Measurements from ENCODE around the gene RBMS2. TPM values are rescaled to one million over a fixed set of nuclear protein-coding genes. Genes with fewer than 3 reads are reported as not detected.

RBMS2 gene
- total RNA-seq, 2 donors from 2014 or later, result 33.4 to 40.2 TPM

GRCh38 chr12:56521209-56521589, 421 bp upstream of the RBMS2 start:
- no peaks in the 10 kb centered on the region for H3K36me3 ChIP-seq
- ATAC-seq (ENCODE audit: insufficient number of reproducible peaks, low FRiP score, low read depth) (no peak), DNase-seq (ENCODE audit: low spot score) (no peak)
- no peaks in the 10 kb centered on the region for H3K9me3 ChIP-seq
- H3K4me3 ChIP-seq, result peak overlapping the region; percentile 79
- TF ChIP-seq, protein P1, sequence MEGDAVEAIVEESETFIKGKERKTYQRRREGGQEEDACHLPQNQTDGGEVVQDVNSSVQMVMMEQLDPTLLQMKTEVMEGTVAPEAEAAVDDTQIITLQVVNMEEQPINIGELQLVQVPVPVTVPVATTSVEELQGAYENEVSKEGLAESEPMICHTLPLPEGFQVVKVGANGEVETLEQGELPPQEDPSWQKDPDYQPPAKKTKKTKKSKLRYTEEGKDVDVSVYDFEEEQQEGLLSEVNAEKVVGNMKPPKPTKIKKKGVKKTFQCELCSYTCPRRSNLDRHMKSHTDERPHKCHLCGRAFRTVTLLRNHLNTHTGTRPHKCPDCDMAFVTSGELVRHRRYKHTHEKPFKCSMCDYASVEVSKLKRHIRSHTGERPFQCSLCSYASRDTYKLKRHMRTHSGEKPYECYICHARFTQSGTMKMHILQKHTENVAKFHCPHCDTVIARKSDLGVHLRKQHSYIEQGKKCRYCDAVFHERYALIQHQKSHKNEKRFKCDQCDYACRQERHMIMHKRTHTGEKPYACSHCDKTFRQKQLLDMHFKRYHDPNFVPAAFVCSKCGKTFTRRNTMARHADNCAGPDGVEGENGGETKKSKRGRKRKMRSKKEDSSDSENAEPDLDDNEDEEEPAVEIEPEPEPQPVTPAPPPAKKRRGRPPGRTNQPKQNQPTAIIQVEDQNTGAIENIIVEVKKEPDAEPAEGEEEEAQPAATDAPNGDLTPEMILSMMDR (IDR thresholded peaks at IDR 0.05), result no peak
- peaks cover 32 to 48% of the 10 kb centered on the region in 2 donors for H3K4me1 ChIP-seq (ENCODE audit: control insufficient read depth in 1 of 2, low read depth in 2 of 2)
- H3K27ac ChIP-seq, result peak overlapping the region; percentile 68 to 92
- no peaks in the 10 kb centered on the region for H3K27me3 ChIP-seq (replicated peaks; ENCODE audit: insufficient read depth)

DNA sequence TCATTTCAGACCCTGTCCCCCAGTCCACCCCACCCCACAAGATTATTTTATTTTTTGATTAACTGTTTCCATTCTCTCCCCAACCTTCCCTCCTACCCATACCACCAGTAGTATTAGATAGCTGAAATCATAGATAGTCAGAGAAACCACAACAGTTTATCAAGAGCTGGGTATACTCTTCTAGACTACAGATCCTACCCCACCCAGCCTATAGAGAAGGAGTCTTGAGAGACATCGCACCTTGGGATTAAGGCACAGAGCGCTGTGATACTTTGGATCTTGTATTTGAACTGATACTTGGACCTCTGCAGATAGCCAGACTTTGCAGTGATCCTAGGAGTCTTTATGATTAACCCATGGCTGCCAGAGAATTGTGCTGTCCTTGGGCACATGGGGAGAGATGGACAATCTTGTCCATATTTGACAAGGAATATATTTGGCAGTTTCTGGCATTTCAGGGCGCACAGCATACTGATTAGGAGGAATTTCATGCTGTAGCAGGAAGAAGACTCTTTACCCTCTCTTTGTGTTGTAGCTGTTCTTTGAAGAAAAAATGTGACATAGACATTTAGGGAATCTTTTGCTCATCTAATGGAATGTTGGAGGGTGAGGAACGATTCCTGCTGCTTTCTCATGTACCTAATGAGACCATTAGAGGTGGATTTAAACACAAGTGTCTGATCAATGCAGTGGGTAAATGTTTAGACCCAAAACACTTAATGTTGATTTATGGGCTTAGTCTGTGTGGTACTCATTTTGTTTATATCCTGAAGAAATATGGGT, 982 bp downstream of the RBMS2 start:
- Histone ChIP-seq H3K27ac (peak overlapping the region; percentile 68 to 92), H3K4me1 (ENCODE audit: control insufficient read depth in 1 of 2, low read depth in 2 of 2) (peaks cover 33 to 57% of the 10 kb centered on the region in 2 donors)
- ATAC-seq (ENCODE audit: insufficient number of reproducible peaks, low FRiP score, low read depth), result no peak

DNA sequence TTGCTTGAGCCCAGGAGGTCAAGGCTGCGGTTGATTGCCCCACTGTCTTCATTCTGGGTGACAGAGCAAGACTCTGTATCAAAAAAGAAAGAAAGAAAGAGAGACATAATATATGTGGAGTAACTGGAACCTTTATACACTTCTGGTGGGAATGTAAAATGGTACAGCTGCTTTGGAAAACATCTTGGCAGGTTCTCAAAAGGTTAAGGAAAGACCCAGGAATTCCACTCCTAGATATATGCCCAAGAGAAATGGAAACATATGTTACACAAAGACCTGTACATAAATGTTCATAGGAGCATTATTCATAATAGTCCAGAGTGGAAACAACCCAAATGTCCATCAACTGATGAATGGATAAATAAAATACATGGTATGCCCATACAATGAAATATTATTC, 7.2 kb downstream of the RBMS2 start:
- ATAC-seq (ENCODE audit: insufficient number of reproducible peaks, low FRiP score, low read depth), result no peak
- H3K4me1 ChIP-seq (ENCODE audit: control insufficient read depth in 1 of 2, low read depth in 2 of 2), result peaks cover 16 to 47% of the 10 kb centered on the region in 2 donors
- H3K9me3 ChIP-seq, result no peaks in the 10 kb centered on the region
- no peak for DNase-seq (ENCODE audit: low spot score)
- TF ChIP-seq, protein P1 (IDR thresholded peaks at IDR 0.05), result no peak
- peak overlapping the region; percentile 14 to 20 for H3K27ac ChIP-seq
- no peak overlapping the region for H3K4me3 ChIP-seq
- no peaks in the 10 kb centered on the region for H3K36me3 ChIP-seq
- no peaks in the 10 kb centered on the region for H3K27me3 ChIP-seq (replicated peaks; ENCODE audit: insufficient read depth)

More for the DNA sequence above, 982 bp downstream of the RBMS2 start:
- no peaks in the 10 kb centered on the region for H3K27me3 ChIP-seq (replicated peaks; ENCODE audit: insufficient read depth)
- H3K36me3 ChIP-seq, result no peaks in the 10 kb centered on the region
- H3K9me3 ChIP-seq, result no peaks in the 10 kb centered on the region
- TF ChIP-seq, protein P1 (IDR thresholded peaks at IDR 0.05), result no peak
- H3K4me3 ChIP-seq, result peak overlapping the region; percentile 79
- no peak for DNase-seq (ENCODE audit: low spot score)

DNA sequence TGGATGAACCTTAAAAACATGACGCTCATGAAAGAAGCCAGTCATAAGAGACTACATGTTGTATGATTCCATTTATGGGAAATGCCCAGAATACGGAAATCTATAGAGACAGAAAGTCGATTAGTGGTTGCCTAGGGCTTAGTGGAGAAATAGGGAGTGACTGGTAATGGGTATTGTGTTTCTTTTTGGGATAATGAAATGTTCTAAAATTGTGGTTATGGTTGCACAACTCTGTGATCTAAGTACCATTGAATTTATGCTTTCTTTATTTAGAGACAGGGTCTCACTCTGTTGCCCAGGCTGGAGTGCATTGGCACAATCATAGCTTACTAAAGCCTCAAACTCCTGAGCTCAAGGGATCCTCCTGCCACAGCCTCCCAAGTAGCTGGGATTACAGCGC, 8.0 kb downstream of the RBMS2 start:
- Histone ChIP-seq H3K36me3 (no peaks in the 10 kb centered on the region), H3K27ac (no peak overlapping the region), H3K4me3 (no peak overlapping the region), H3K27me3 (replicated peaks; ENCODE audit: insufficient read depth) (no peaks in the 10 kb centered on the region), H3K9me3 (no peaks in the 10 kb centered on the region), H3K4me1 (ENCODE audit: control insufficient read depth in 1 of 2, low read depth in 2 of 2) (peaks cover 12 to 39% of the 10 kb centered on the region in 2 donors)
- no peak for ATAC-seq (ENCODE audit: insufficient number of reproducible peaks, low FRiP score, low read depth)
- DNase-seq (ENCODE audit: low spot score), result no peak
- TF ChIP-seq, protein P1 (IDR thresholded peaks at IDR 0.05), result no peak

DNA sequence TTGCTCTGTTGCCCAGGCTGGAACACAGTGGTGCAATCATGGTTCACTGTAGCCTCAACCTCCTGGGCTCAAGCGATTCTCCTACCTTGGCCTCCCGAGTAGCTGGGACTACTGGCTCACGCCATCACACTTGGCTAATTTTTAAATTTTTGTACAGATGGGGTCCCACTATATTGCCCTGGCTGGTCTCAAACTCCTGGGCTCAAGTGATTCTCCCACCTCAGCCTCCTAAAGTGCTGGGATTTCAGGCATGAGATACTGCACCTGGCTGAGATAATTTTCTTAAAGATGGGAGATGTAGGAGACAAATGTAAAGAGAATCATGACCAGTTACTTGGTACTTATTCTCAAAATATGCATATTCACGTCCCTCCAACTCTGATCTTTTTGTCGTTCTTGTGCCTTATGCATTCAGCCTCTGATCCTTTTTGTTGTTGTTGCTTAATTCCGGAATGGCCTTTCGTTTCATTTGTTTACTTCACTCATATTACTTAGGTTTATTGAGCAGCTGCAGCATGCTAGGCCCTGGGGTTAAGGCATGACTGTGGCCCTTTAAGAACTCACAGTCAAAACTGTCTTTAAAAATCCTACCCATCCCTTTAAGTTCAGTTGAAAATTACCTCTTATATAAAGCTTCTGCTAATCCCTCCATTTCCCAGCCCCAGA, 8.9 kb downstream of the RBMS2 start:
- Histone ChIP-seq H3K4me1 (ENCODE audit: control insufficient read depth in 1 of 2, low read depth in 2 of 2) (peaks cover 8 to 31% of the 10 kb centered on the region in 2 donors), H3K27ac (no peak overlapping the region)
- DNase-seq (ENCODE audit: low spot score), result no peak

More for the DNA sequence above, 8.9 kb downstream of the RBMS2 start:
- Histone ChIP-seq H3K36me3 (no peaks in the 10 kb centered on the region), H3K4me3 (no peak overlapping the region), H3K27me3 (replicated peaks; ENCODE audit: insufficient read depth) (no peaks in the 10 kb centered on the region), H3K9me3 (no peaks in the 10 kb centered on the region)
- no peak for ATAC-seq (ENCODE audit: insufficient number of reproducible peaks, low FRiP score, low read depth)
- TF ChIP-seq, protein P1 (IDR thresholded peaks at IDR 0.05), result no peak
